NCI-H1092 (cell line): Measurements from ENCODE around the gene FSTL4.
"Not testable (repeated sequence)": the region's sequence is repeated elsewhere in the genome, so short reads cannot be mapped to it uniquely, and the experiment has no call there.

Experiments used
- DNase-seq: peaks from one replicate; lab custom pipeline; 2025; lab: John Stamatoyannopoulos, UW

The FSTL4 gene

GRCh38 chr5:133170756-133171387, 441.5 kb downstream of the FSTL4 start:
- not testable (repeated sequence) for DNase-seq

- no peak for DNase-seq
These were observed 447.6 kb downstream of the FSTL4 start for GRCh38 chr5:133164759-133165158.

GRCh38 chr5:133163839-133164238, 448.5 kb downstream of the FSTL4 start:
- DNase-seq: no peak

- DNase-seq: no peak
These were observed 452.8 kb downstream of the FSTL4 start for GRCh38 chr5:133159543-133159942.

GRCh38 chr5:133155326-133155969, 456.9 kb downstream of the FSTL4 start:
- no peak for DNase-seq

GRCh38 chr5:133154274-133155075, 457.9 kb downstream of the FSTL4 start:
- DNase-seq: no peak

GRCh38 chr5:133150909-133151544, 461.3 kb downstream of the FSTL4 start:
- DNase-seq: no peak

GRCh38 chr5:133149345-133149744, 463.0 kb downstream of the FSTL4 start:
- no peak for DNase-seq

- DNase-seq: no peak
These were observed 464.4 kb downstream of the FSTL4 start for GRCh38 chr5:133147815-133148567.

GRCh38 chr5:133147411-133147810, 464.9 kb downstream of the FSTL4 start:
- DNase-seq: no peak
